Measurements from ENCODE around the gene MEGF9. TPM values are rescaled to one million over a fixed set of nuclear protein-coding genes. Genes with fewer than 3 reads are reported as not detected.
A peak's percentile ranks its signal among the peaks of the same experiment; 100 is the strongest.

The MEGF9 gene
- total RNA-seq, 5 donors from 2014 or later (not counting 1 experiment from before 2014, with no cell fraction given): 10.4 to 15.5 (median 11.3) TPM

DNA sequence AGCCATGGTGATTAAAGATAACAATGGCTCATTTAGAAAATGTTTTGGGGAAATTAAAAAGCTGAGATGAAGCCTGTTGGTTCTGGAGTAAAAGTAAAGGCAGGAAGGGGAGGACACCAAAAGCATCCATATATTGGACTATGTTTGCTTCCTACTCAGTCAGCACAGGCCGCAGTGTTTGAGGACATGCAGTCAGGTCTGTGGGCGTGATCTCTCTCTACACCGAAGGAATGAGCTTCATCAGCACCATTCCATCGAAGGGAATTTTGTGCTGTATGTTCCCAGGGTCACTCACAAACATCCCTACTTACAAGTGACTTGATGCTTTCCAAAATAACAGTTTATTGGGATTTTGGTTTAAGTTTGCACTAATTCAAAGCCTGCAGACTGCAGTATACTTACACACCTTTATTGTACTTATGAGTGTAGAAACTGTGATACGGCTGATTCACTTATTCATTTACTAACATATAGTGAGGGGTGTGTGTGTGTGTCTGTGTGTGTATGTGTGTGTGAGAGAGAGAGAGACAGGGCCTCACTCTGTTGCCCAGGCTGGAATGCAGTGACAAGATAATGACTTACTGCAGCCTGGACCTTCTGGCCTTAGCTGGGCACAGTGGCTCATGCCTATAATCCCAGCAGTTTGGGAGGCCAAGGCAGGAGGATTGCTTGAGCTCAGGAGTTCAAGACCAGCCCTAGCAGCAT is 120.9 kb downstream of the MEGF9 start:
- H3K27me3 Mint-ChIP-seq: no peaks in the 10 kb centered on the region
- Histone ChIP-seq H3K27me3 (replicated peaks in 1 of 2; ENCODE audit: control insufficient read depth in 2 of 2, extremely low read depth in 1 of 2, insufficient read depth in 2 of 2, low read length in 1 of 2) (peaks cover 0 to 7% of the 10 kb centered on the region in 2 experiments), H3K4me3 (ENCODE audit: control insufficient read depth in 1 of 2, extremely low read depth in 1 of 2, low read length in 1 of 2) (no peak overlapping the region), H3K27ac (ENCODE audit: low read length) (no peak overlapping the region), H3K4me1 (ENCODE audit: control insufficient read depth in 1 of 2, extremely low read depth in 1 of 2, insufficient read depth in 2 of 2, low read length in 2 of 2) (no peaks in the 10 kb centered on the region), H3K36me3 (ENCODE audit: control insufficient read depth in 2 of 2, extremely low read depth in 1 of 2, insufficient read depth in 1 of 2, low read length in 1 of 2) (no peaks in the 10 kb centered on the region), H3K9me3 (no peaks in the 10 kb centered on the region)
- POLR2A ChIA-PET: no interaction called here
- H3K4me3 Mint-ChIP-seq: no peak overlapping the region
- H3K27ac Mint-ChIP-seq: no peak overlapping the region
- DNase-seq: no peak
- no peaks in the 10 kb centered on the region for H3K4me1 Mint-ChIP-seq
- H3K9me3 Mint-ChIP-seq: no peaks in the 10 kb centered on the region
- WGBS (ENCODE audit: insufficient coverage): 100% methylated on average over 3 of the region's 5 CpGs
- CTCF ChIA-PET: interaction anchor here (0.5 to 0.6 kb wide), 2 partner anchors 26 to 29 kb away, joined by 3 to 4 read pairs; no protein-coding TSS in a partner anchor
- ATAC-seq (replicated peaks in 1 of 4): no peak
- no peaks in the 10 kb centered on the region for H3K36me3 Mint-ChIP-seq

DNA sequence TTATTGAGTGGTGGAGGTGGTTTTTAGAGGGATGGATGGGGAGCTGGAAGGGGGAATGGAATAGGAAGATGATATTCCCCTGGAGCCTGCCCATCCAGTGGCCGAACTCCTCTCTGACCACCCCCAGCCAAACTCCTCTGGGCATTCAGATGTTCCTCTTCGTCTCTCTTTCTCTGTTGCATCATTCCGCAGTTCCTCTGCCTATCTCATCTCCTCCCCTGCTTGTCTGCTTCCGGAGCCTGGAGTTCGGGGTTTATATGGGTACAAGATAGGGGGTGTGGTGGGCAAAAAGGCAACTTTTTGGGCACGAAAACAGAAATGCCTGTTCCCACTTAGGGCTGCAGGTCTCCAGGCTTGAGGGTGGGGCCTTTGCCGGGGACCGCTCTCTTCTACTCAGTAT is 122.1 kb downstream of the MEGF9 start:
- Histone ChIP-seq H3K27ac (ENCODE audit: low read length) (no peak overlapping the region), H3K4me1 (ENCODE audit: control insufficient read depth in 1 of 2, extremely low read depth in 1 of 2, insufficient read depth in 2 of 2, low read length in 2 of 2) (no peaks in the 10 kb centered on the region), H3K4me3 (ENCODE audit: control insufficient read depth in 1 of 2, extremely low read depth in 1 of 2, low read length in 1 of 2) (no peak overlapping the region), H3K36me3 (ENCODE audit: control insufficient read depth in 2 of 2, extremely low read depth in 1 of 2, insufficient read depth in 1 of 2, low read length in 1 of 2) (no peaks in the 10 kb centered on the region), H3K9me3 (no peaks in the 10 kb centered on the region), H3K27me3 (replicated peaks in 1 of 2; ENCODE audit: control insufficient read depth in 2 of 2, extremely low read depth in 1 of 2, insufficient read depth in 2 of 2, low read length in 1 of 2) (peaks cover 0 to 7% of the 10 kb centered on the region in 2 experiments)
- Mint-ChIP-seq H3K36me3 (no peaks in the 10 kb centered on the region), H3K4me3 (no peak overlapping the region), H3K9me3 (no peaks in the 10 kb centered on the region), H3K27me3 (no peaks in the 10 kb centered on the region), H3K4me1 (no peaks in the 10 kb centered on the region), H3K27ac (no peak overlapping the region)
- no CpG with 5 or more reads among the region's 8 CpGs for WGBS (ENCODE audit: insufficient coverage)
- DNase-seq: no peak
- ChIA-PET CTCF (no interaction called here), POLR2A (no interaction called here)
- ATAC-seq (replicated peaks in 1 of 4): no peak

DNA sequence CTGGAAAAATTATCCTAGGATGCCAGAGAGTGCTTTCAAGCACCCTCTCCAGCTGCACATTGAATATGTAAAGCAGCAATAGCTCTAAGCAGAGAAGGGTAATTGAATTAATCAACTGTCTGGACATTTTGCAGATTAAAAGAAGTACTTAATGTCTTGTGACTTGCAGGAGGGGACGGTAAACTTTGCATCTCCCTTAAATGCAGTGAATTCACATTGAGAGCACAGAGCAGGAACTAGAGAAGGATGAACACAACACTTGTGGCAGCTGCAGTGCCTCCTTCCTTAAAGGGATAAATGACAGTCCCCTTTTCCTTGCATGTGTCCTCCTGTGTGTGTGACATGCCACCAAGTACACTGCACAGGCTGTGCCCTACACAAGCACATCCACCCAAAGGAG is 126.9 kb downstream of the MEGF9 start:
- H3K9me3 Mint-ChIP-seq: no peaks in the 10 kb centered on the region
- H3K4me1 ChIP-seq (ENCODE audit: control insufficient read depth in 1 of 2, extremely low read depth in 1 of 2, insufficient read depth in 2 of 2, low read length in 2 of 2): no peaks in the 10 kb centered on the region
- H3K27ac ChIP-seq (ENCODE audit: low read length): no peak overlapping the region
- peaks cover 0 to 11% (median 5%) of the 10 kb centered on the region in 3 donors for H3K4me1 Mint-ChIP-seq
- no peak for DNase-seq
- H3K36me3 Mint-ChIP-seq: no peaks in the 10 kb centered on the region
- H3K27ac Mint-ChIP-seq: no peak overlapping the region
- ATAC-seq (replicated peaks in 1 of 4): no peak
- no peak overlapping the region for H3K4me3 ChIP-seq (ENCODE audit: control insufficient read depth in 1 of 2, extremely low read depth in 1 of 2, low read length in 1 of 2)
- H3K36me3 ChIP-seq (ENCODE audit: control insufficient read depth in 2 of 2, extremely low read depth in 1 of 2, insufficient read depth in 1 of 2, low read length in 1 of 2): no peaks in the 10 kb centered on the region
- no peaks in the 10 kb centered on the region for H3K27me3 Mint-ChIP-seq
- H3K4me3 Mint-ChIP-seq: no peak overlapping the region
- H3K27me3 ChIP-seq (replicated peaks in 1 of 2; ENCODE audit: control insufficient read depth in 2 of 2, extremely low read depth in 1 of 2, insufficient read depth in 2 of 2, low read length in 1 of 2): peaks cover 0 to 7% of the 10 kb centered on the region in 2 experiments
- no peaks in the 10 kb centered on the region for H3K9me3 ChIP-seq
- WGBS (ENCODE audit: insufficient coverage): 100% methylated on average over 1 of the region's 1 CpG
- POLR2A ChIA-PET: interaction anchor here in 1 of 2 donors (0.7 kb wide), 1 partner anchor 128 kb away, joined by 3 read pairs; no protein-coding TSS in a partner anchor
- CTCF ChIA-PET: no interaction called here

DNA sequence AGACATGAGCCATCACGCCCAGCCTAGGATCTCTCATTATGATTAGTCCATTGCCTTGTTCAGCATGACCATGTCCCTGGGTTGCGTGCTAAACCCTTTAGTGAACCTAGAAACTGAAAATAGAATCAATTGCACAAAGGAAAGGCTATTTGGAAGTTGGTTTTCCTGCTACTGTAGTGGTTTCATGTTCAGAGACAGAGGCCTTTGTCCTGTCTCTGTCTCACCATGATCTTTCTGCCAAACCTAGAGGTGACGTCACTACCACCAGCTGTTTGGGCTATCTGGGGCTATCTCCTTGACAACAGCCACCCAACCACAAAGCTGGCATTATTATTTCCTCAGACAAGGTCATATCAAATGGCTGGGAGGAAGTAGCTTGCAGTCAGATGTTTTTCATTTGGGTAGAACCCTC is 130.3 kb downstream of the MEGF9 start:
- H3K9me3 Mint-ChIP-seq: no peaks in the 10 kb centered on the region
- H3K4me1 Mint-ChIP-seq: peaks cover 15 to 34% (median 29%) of the 10 kb centered on the region in 3 donors
- H3K4me3 Mint-ChIP-seq: no peak overlapping the region
- WGBS (ENCODE audit: insufficient coverage): 100% methylated on average over 1 of the region's 3 CpGs
- no peaks in the 10 kb centered on the region for H3K36me3 Mint-ChIP-seq
- DNase-seq (peak in 25 of 35 experiments; percentile 7 to 62 (median 19)), ATAC-seq (replicated peaks in 1 of 4) (no peak)
- H3K4me3 ChIP-seq (ENCODE audit: control insufficient read depth in 1 of 2, extremely low read depth in 1 of 2, low read length in 1 of 2): no peak overlapping the region
- ChIA-PET POLR2A (no interaction called here), CTCF (no interaction called here)
- H3K27ac ChIP-seq (ENCODE audit: low read length): no peak overlapping the region
- H3K27me3 ChIP-seq (replicated peaks in 1 of 2; ENCODE audit: control insufficient read depth in 2 of 2, extremely low read depth in 1 of 2, insufficient read depth in 2 of 2, low read length in 1 of 2): peaks cover 0 to under 1% of the 10 kb centered on the region in 2 experiments
- no peaks in the 10 kb centered on the region for H3K27me3 Mint-ChIP-seq
- H3K36me3 ChIP-seq (ENCODE audit: control insufficient read depth in 2 of 2, extremely low read depth in 1 of 2, insufficient read depth in 1 of 2, low read length in 1 of 2): no peaks in the 10 kb centered on the region
- no peaks in the 10 kb centered on the region for H3K9me3 ChIP-seq
- H3K4me1 ChIP-seq (ENCODE audit: control insufficient read depth in 1 of 2, extremely low read depth in 1 of 2, insufficient read depth in 2 of 2, low read length in 2 of 2): peaks cover 5 to 16% of the 10 kb centered on the region in 2 experiments
- H3K27ac Mint-ChIP-seq: peak overlapping the region in 1 of 2 donors; percentile 11

DNA sequence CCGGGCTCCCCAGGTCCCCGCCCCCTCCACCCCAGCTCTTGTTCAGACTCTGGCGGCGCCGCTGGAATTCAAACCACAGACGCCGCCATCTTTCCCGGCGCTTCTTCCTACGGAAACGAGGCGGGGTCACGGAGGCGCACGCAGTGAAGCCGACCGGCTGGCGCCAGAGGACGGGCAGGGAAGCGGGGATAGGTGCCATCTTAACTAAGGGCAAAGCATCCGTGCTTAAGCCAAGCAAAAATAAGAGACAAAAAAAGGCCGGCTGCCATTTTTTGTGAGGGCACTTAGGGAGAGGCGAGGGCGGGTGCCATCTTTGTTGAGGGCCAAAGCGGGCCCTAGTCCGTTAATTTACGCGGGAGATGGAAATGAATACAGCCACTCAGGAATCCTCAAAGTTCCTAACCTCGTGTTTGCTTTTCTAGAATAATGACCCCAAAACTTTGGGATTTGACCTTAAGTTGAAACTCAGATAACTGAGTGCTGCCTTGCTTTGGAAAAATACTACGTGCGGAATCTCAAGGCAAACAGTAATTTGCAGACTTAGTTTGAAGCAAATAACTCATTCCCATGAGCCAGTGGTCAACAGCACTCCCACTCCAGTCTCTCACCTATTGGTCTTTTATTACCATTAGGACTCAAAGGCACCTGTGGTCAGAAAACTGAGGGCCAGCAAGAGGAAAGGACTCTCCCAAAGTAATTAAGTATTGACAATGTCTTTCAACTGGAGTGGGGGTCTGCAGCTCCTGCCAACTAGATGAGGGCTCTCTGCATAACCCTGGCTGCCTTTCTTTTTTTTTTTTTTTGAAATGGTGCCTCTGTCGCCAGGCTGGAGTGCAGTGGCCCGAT is 134.0 kb downstream of the MEGF9 start, which contains the start of gene CDK5RAP2:
TSS of gene CDK5RAP2 (minus strand) at position 117 of the 846 bp plus-strand sequence. CDS start 189 bp downstream, outside the sequence.
- ChIA-PET CTCF (no interaction called here), POLR2A (interaction anchor here in 1 of 2 donors (0.7 kb wide), 1 partner anchor 620 kb away, joined by 9 read pairs; no protein-coding TSS in a partner anchor)
- Histone ChIP-seq H3K27ac (ENCODE audit: low read length) (peak within 1 kb of the TSS; percentile 67), H3K36me3 (ENCODE audit: control insufficient read depth in 2 of 2, extremely low read depth in 1 of 2, insufficient read depth in 1 of 2, low read length in 1 of 2) (no peaks in the 10 kb centered on the region), H3K4me1 (ENCODE audit: control insufficient read depth in 1 of 2, extremely low read depth in 1 of 2, insufficient read depth in 2 of 2, low read length in 2 of 2) (peaks cover 8 to 26% of the 10 kb centered on the region in 2 experiments), H3K27me3 (replicated peaks in 1 of 2; ENCODE audit: control insufficient read depth in 2 of 2, extremely low read depth in 1 of 2, insufficient read depth in 2 of 2, low read length in 1 of 2) (no peaks in the 10 kb centered on the region), H3K9me3 (no peaks in the 10 kb centered on the region), H3K4me3 (ENCODE audit: control insufficient read depth in 1 of 2, extremely low read depth in 1 of 2, low read length in 1 of 2) (peak within 1 kb of the TSS; percentile 92 to 93)
- H3K27me3 Mint-ChIP-seq: no peaks in the 10 kb centered on the region
- peaks cover 9% of the 10 kb centered on the region for H3K36me3 Mint-ChIP-seq
- peak within 1 kb of the TSS; percentile 84 to 91 for H3K27ac Mint-ChIP-seq
- WGBS (ENCODE audit: insufficient coverage): 8% methylated on average over 26 of the region's 33 CpGs
- no peaks in the 10 kb centered on the region for H3K9me3 Mint-ChIP-seq
- H3K4me1 Mint-ChIP-seq: peaks cover 41 to 65% (median 57%) of the 10 kb centered on the region in 3 donors
- peak; percentile 73 to 96 (median 92) for DNase-seq
- peak; percentile 98 to 99 (median 99) for ATAC-seq (replicated peaks in 1 of 4)
- peak within 1 kb of the TSS; percentile 91 to 96 (median 92) for H3K4me3 Mint-ChIP-seq
